Measurements from ENCODE around the gene GLS2.

GRCh38 chr12:56437430-56438176 is 50.4 kb downstream of the GLS2 start:
- TF ChIP-seq CTCF (IDR thresholded peaks at IDR 0.05), result no peak
- no peak for TF ChIP-seq EZH2 (IDR thresholded peaks at IDR 0.05; ENCODE audit: borderline replicate concordance, insufficient read depth, low read depth, low read length, poor library complexity, severe bottlenecking)
